DMS153 treated with DMSO at 0.1 percent for 48 hours (cell line): ENCODE measurements around the gene ANKRD29.

Experiments
- DNase-seq: peaks from one replicate; lab custom pipeline; 2025; ENCODE audit not compliant: unreplicated experiment; lab: John Stamatoyannopoulos, UW

Gene ANKRD29

GRCh38 chr18:23662309-23663263 lies at the start of gene ANKRD29:
Gene ANKRD29 (minus strand): TSS chr18:23662911. CDS start chr18:23662730, 181 bp downstream.
- DNase-seq: no peak

GRCh38 chr18:23712445-23712844 lies 49.7 kb upstream of the ANKRD29 start:
- no peak for DNase-seq

DNA sequence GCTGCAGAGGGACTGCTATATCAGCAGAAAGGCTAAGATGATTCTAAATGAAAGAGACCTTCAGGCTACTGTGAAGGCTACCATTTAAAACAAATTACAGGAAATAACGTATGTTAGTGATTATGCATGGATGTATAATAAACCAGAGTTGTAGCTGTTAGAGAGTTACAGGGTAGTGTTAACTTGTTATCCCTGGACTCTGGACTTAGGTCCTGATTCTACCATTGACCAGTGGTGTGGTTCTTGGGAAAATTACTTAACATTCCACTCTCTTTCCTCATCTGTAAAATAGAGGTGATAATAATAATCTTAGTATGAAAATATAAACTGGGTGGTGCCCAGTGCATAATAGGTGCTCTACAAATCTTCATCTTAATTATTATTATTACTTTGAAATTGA lies 48.7 kb upstream of the ANKRD29 start:
- no peak for DNase-seq

GRCh38 chr18:23710946-23711345 lies 48.2 kb upstream of the ANKRD29 start:
- no peak for DNase-seq

DNA sequence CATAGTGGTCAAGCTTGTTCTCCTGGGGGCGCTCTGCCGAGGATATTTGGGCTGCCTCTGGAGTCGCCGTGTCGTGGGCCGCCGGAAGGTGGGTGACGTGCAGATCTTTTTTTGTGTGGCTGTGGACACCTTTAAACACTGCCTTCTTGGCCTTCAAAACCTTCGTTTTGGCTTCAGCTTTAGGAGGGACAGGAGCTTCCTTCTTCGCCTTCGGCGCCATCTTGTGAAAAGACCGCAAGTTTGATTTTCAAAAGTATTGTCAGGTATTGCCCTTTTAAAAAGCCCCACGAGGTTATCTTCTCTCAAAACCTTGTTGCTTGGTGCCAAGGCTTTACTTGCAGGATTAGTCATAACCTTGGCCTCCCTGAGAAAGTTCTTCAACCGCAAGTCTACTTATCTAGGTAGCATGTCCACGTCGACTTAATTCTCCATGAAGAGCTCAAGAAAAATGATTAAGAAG lies 47.4 kb upstream of the ANKRD29 start:
- DNase-seq: no peak

GRCh38 chr18:23706971-23707640 lies 44.4 kb upstream of the ANKRD29 start:
- no peak for DNase-seq

DNA sequence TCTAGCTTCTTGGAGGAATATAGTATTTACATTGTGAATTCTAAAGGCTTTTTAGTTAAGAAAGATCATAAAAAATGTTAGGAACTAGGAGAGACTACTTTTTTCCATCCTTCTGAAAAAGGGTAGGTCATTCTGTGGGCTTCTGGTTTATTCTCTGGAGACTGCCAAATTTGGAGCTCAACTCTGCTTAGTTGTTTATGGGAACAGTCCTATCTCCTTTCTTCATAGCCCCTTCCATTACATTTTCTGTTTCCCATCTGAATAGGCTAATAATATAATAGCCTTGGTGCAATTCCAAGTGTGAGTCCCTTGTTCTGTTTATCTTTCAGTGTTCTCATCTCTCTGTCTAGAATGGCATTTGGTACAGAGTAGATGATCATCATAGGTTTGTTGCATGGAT lies 42.1 kb upstream of the ANKRD29 start:
- no peak for DNase-seq

DNA sequence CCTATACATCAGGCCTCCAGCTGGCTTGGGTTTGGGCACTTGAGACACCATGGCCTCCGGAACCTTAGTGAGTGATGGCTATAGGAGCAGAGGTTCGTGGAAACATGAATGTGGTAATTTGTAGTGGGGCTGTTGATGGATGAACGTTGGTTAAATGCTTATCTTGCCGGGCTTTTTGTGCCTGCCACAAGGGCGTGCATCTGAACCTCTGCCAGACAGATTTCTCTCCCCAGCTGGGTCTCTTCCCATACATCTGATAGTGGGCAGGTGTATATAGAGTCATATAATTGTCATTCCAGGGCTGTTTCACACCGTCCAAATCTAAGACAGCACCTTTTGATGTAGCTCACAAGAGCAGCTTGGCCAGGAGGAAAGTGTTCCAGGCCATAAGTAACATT lies 41.3 kb upstream of the ANKRD29 start:
- DNase-seq: no peak

- DNase-seq: peak; percentile 5
Measured at GRCh38 chr18:23703057-23703986, 40.6 kb upstream of the ANKRD29 start.

DNA sequence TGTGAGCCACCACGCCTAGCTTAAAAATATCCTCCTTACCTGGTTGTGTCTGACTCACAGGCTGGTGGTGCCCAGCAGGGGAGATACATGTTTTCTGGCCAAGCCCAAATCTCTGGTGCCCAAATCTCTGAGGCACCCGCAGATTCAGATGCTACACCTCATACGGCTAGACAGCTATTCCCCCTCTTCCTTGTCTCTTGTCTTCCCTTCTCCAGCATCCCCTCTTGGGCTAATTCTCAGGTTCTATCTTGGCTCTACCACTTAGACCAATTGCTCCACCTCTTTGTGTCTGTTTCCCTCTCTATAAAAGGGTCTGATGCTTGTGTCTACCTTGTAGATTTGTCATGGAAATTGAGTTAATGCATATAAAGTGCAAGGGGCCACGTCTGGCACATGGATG lies 39.9 kb upstream of the ANKRD29 start:
- DNase-seq: no peak

DNA sequence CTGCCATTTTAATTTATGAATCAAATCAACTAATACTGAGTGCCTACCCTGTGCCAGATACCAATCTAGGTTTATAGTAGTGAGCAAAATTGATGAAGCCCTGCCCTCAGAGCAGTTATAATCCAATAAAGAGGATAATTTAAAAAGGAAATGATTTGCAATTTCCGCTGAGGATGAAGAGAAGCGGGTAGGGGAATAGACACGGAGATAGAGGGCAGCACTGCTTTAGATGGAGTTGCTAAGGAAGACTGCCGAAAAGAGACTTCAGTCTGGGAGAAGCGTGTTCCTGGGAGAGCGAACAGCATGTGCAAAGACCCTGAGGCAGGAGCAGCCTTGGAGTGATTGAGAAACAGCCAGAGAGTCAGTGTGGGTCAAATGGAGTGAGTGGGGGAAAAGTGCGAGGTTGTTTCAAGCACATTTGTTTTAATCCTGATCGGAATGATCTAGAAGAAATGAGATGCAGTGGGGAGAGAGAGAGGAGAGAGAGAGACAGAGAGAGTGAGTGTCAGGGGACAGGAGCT lies 38.9 kb upstream of the ANKRD29 start:
- DNase-seq: no peak

- DNase-seq: no peak
Measured at GRCh38 chr18:23701017-23701416, 38.3 kb upstream of the ANKRD29 start.

DNA sequence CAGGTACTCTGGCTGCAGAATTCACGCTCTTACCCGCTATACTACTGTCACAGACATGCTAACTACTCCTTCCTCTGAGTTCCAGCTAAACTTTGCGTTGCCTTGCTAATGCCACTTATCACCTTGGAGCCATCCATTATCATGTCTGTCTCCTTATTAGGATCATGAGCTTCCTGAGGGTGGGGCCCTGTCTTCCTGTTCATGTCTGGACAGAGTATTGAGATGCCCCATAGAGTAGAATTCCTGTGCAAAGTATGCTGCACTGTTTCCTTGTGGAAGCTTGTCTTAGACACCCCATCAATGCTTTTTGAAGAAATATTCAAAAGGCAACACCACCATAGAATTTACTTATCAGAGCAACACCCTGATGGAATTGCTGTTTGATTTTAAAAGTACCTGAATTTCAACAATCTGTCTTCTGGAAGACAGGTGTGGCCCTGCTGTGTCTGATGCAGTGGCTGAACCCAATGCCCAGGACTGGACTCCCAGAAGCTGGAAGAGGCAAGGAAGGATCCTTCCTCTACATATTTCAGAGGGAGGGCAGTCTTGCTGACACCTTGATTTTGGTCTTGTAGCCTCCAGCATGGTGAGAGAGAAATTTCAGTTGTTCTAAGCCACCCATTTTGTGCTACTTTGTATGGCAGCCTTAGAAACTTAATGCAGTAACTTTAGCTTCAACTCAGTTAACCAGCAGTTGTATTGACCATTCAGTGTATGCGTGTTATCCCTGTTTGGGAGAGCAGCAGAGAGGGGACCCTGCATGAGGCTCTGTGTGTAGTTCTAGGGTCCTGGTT lies 32.1 kb upstream of the ANKRD29 start:
- DNase-seq: no peak

DNA sequence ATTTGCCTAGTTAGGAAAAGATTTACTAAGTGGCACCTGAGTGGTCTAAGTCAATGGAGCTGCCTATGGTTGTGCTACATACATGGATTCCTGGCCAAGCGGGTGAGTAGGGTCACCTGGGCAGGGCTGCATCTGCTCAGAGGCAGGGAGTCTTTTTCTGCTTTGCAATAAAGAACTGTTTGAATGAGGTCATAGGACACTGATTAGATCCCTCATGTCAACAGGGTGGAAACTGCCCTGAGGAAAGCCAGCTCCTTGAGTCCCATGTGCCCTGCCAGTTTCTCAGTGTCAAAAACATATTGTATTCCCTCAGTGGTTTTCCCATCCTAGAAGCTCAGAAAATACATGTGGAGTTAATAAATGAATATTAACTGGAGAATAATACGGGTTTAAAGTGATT lies 31.1 kb upstream of the ANKRD29 start:
- no peak for DNase-seq

DNA sequence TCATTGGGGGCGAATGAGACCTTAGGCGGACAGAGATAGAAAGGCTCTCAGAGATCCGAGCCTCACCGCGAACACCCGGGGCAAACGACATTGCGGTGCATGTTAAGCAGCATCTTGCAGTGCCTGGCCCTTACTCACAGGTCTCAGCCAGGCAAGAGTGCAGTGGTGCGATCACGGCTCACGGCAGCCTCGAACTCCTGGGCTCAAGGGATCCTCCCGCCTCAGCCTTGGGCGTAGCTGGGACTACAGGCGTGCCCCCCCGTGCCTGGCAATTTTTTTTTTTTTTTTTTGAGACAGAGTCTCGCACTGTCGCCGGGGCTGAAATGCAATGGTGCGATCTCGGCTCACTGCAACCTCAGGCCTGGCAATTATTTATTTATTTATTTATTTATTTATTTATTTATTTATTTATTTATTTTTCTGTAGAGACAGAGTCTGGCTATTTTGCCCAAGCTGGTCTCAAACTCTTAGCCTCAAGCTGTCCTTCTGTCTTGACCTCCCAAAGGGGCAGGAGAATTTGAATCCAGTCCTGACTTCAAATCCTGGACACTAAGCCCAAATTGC lies 27.9 kb upstream of the ANKRD29 start:
- DNase-seq: no peak

- DNase-seq: no peak
Measured at GRCh38 chr18:23689616-23690504, 27.1 kb upstream of the ANKRD29 start.

DNA sequence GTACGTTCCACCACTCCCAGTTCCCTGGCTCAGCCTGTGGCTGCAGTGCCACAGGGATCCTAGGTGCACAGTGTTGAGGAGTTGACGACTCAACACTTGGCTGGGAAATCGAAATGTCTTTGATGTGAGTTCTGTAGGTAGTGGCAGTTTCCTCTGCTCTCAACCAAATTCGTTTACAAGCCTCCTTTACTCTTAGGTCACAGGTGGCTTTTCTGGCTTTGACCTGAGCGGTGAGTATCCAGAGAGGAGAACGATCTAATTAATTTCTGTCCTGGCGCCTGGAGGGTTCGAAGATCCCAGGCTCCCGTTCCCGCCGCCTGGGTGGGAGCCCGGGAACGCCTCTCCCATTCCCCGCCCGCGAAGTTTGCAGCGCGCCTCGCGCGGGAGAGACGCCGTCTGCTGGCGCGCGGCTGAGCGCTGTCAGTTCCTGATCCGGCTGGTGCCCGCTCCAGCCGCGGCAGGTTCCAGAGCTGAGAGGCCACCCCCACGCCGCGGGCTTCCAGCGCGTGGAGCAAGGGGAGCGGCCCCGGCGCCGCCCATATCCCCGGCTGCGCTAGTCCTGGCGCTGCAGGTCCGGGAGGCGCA lies 26.4 kb upstream of the ANKRD29 start, which contains the start of gene LAMA3:
LAMA3 (plus strand) TSS at position 423 of the 585 bp plus-strand sequence. CDS start 231 bp downstream, outside the sequence.
- DNase-seq: no peak

- no peak for DNase-seq
Measured at GRCh38 chr18:23688528-23688927, 25.8 kb upstream of the ANKRD29 start.
